NCI-H2196 treated with DMSO at 0.1 percent for 48 hours (cell line): ENCODE data around the gene CENPA.
"Not testable (repeated sequence)": the region's sequence is repeated elsewhere in the genome, so short reads cannot be mapped to it uniquely, and the experiment has no call there.

ENCODE experiments used
- DNase-seq: peaks from one replicate; lab custom pipeline; 2025; ENCODE audit not compliant: unreplicated experiment; lab: John Stamatoyannopoulos, UW

CENPA gene

DNA sequence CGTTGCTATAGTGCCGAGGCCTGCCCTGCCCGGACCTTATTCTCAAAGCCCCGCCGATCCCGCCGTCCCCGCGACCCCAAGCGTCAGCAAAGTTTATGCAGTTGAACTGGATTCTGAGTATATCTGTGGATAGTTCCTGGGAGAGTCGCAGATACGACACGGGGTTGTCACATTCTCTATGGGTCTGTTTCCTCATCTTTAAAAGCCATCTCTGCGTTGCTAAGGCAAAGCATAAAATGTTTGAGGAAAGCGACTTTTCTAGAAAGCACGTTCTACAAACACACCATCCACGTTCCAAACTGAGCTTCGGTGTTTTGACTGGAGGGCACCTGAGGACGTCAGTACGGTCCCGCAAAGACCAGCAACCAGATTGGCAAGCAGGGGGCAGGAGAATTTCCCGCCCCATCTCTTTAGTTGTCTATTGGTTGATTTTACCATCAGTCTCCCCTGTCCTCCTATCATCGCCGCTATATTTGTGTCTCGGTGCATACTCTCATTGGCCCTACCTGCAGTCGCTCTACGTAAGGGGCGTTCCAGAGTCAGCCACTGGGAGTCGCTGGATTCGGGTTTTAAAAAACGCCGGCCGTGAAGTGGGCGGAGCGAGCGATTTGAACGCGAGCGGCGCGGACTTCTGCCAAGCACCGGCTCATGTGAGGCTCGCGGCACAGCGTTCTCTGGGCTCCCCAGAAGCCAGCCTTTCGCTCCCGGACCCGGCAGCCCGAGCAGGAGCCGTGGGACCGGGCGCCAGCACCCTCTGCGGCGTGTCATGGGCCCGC, at the start of gene CENPA:
TSS of gene CENPA (plus strand) at position 626 of the 776 bp plus-strand sequence. CDS start at position 767, 141 bp downstream.
- peak; percentile 95 for DNase-seq

DNA sequence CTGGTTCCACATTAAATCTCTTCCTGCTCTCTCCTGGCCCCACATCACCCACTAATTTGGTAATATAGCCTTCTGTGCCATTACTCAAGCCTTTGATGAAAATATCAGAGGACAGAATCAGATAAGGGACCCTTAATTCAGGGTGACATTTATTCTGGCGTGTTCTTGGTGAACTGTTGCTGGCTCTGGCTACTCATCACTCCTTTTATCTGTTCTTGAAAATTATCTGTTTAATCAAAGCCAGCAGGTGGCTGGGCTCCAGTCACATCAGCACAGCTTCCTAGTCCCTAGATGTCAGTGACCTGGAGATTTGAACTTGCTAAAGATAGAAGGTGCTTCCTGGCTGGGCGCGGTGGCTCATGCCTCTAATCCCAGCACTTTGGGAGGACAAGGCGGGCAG, 48.6 kb upstream of the CENPA start:
- no peak for DNase-seq

DNA sequence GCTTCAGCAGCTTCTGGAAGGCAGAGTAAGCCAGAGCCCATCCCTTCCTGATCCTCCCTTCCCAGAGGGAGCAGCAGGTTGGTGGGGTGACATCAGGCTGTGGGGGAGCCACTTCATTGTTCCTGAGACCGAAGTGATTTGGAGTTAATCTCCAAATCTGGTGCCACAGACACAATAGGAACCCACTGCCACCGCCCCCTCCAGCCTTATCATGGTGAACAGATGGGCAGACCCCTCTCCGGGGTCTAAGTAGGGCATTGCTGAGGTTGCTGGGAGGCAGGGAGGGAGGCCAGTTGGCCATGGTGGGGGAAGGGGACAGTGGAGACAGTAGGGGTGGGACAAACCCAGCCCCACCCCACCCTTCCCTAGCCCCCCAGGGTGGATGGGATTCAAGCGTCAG, 47.4 kb upstream of the CENPA start:
- no peak for DNase-seq

DNA sequence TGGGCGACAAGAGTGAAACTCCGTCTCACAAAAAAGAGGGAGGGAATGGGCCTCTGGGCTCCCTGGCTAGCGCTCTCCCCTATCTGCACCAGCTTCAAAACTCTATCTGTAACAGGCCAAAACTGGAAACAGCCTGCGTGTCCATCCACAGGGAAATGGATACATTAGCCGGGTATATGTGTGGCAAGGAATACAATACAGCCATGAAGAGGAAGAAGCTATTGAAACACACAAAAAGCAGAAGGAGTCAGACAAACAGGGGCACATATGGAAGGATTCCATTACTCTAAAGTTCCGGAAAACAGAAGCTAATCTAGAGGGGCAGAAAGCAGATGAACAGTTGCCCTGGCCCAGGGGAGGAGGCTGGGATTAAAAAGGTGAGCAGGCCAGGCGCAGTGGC, 46.3 kb upstream of the CENPA start:
- DNase-seq, result no peak

DNA sequence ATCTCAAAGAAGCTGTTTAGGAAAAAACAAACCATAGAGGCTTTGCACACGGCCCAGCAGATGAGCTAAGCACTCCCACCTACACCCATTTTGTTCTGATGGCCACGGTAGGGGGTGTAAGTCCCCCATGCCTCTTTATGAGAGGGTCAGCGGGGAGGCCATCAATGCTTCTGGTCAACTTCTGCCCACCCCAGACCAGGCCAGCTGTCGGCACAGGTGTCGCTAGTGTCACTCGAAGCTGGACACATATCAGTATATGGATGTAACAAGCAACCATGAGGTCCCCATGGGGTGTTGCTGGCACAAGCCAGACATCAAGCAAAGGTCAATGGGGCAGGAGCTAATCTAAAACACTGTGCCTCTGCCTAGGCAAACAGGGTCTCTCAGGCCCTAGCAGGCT, 45.5 kb upstream of the CENPA start:
- DNase-seq, result no peak

DNA sequence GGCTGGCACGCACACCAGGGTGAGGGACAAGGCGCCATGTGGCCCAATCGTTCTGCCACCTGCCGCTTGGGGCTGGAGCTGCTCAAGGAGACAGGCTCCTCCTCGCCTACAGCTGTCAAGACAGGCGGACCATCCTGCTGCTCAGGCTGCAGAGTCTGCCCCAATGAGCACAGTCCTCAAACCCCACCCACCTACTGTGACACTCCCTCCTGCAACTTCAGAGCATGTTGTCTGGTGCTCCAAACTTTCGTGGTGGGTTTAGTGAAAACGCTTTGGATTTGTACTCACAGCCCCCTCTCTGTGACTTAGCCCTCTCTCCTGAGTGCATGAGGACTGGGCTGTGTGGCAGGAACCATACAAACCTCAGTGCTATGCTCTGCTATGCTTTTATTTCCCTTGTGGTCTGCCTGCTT, 45.0 kb upstream of the CENPA start:
- DNase-seq, result no peak

DNA sequence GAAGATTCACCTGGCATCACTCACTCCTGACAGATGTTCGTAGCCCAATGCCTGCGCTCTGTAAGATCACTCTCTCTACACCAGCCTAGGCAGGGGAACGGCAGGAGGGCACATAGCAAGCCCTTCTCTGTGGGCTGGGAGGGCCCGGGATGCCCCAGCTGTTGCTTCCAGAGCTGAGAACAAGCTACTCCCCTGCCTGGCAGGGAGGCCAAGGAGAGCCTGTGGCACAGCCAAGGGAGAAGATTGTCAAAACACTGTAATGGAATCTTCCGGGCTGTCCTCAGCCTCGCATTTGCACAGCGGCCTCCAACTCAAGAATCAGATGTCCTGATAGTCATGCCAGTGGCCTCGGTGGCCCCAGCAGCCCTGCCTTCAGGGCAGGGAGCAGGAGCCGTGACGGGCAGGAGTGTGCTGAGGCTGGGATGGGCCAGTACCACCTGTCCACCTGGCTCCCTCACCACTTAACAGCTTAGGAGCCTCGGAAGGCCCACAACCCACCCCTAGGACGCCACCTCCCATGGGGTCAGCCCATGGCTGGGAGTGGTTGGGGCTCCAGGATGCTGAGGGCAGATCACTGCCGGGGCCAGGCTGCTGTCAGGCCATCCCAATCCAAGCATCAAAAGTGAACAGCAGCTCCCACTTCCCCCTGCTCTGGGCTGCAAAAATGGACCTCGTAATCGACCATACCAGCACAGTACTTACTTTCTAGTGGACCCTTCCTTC, 43.6 kb upstream of the CENPA start:
- DNase-seq, result no peak

DNA sequence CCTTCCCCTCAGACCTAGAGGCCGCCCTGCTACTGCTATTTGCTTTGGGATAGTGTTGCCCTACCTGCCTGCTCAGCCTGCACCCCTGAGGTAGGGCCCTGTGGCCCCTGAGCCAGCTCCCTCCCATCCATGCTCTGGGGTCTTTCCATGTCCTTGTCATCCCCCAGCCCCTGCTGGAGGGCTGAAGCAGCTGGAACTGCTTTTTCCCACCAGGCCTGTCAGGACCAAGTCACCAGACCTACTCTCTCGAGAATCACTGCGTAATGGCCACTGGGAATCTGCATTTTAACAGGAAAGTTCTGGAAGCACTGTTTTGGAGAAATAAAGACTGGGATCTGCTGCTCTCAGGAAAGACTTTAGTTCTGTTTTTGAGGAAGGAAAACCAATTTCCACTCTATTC, 42.0 kb upstream of the CENPA start:
- DNase-seq, result no peak

DNA sequence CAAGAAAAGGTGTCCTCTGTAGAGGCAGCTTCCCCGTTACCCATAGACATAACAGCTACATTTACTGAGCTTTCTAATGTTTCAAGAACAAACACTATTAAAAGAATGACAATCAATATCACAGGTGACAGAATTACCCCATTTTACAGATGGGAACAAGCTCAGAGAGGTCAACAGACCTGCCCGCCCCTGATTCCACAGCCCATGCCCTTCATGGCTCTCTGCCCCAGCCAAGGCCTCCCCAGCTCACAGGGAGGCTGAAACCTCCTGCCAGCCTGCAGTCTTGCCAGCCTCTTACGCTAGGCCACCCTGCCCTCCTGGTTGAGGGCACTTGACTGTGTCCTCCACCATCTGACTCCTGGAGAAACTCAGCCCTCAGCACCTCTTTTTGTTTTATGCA, 40.9 kb upstream of the CENPA start:
- no peak for DNase-seq

DNA sequence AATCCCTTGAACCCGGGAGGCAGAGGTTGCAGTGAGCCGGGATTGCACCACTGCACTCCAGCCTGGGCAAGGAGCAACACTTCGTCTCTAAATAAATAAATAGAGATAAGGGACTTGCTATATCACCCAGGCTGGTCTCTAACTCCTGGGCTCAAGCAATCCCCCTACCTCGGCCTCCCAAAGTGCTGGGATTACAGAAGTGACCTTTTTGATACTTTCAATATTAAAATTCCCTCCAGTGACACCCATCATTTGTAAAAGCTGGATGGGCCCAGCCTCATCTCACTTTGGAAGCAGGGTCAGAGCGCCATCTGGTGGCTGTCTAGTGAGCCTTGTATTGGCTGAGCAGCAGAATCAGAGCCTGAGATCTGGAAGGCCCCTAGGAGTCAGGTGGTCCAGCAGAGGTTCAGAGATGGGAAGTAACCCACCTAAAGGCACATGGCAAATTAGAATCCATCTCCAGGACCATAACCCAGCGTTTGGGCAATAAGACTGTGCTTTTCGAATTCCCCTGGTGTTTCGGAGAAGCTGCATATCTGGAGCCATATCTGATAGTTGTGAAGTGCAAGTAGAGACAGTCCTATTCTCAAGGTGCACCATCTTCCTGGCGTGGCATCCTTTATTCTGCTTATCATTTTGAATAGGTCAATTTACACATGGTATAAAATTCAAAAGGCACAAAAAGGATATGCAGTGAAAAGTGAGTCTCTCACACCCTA, 40.1 kb upstream of the CENPA start:
- peak; percentile 43 for DNase-seq

DNA sequence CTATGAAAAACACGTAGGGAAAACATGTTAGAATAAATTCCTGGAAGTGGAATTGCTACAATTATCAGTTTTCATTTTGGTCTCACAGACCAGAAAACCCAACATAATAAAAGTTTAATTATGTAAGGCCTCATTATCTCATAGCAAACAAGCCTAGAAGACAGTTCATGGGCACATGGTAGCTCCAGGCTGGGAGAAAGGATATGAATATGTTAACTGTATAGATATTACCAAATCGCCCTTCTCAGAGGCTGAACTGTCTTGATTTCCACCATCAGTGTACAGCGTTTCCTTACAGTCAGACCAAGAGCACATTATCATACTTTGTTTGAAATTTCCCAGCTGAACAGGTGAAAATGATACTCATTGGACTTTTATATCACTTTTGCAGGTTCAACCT, 38.9 kb upstream of the CENPA start:
- no peak for DNase-seq

DNA sequence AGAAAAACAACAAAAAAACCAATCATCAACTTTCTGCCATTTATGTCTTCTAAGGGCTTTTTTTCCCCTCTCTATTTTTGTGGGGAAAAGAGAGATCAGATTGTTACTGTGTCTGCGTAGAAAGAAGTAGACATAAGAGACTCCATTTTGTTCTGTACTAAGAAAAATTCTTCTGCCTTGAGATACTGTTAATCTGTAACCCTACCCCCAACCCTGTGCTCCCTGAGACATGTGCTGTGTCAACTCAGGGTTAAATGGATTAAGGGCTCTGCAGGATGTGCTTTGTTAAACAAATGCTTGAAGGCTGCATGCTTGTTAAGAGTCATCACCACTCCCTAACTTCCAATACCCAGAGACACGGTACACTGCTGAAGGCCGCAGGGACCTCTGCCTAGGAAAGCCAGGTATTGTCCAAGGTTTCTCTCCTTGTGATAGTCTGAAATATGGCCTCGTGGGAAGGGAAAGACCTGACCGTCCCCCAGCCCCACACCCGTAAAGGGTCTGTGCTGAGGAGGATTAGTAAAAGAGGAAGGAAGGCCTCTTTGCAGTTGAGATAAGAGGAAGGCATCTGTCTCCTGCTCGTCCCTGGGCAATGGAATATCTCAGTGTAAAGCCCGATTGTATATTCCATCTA, 36.0 kb upstream of the CENPA start:
- DNase-seq, result not testable (repeated sequence)

DNA sequence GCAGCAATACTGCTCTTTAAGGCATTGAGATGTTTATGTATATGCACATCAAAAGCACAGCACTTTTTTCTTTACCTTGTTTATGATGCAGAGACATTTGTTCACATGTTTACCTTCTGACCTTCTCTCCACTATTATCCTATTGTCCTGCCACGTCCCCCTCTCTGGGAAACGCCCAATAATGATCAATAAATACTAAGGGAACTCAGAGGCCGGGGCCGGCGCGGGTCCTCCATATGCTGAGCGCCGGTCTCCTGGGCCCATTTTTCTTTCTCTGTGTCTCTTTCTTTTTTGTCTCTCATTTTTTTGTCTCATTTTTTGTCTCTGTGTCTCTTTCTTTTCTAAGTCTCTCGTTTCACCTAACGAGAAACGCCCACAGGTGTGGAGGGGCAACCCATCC, 35.4 kb upstream of the CENPA start:
- not testable (repeated sequence) for DNase-seq

DNA sequence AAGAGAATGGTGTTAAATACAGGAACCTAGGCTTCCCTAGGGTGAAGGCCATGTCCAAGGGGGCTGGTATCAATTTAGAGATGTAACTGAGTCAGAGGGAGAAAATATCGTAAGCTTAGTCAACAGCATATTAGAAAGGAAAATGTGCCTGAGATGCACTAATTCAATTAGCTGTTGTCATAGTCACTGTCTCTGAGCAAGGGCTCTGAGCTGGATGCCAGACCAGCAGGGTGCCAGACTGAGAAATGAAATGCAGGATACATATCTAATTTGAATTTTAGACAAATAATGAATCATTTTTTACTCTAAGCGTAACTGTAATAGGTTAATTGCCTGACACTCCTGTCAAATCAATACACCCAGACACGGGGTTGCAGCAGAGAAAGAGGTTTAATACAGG, 33.2 kb upstream of the CENPA start:
- no peak for DNase-seq

DNA sequence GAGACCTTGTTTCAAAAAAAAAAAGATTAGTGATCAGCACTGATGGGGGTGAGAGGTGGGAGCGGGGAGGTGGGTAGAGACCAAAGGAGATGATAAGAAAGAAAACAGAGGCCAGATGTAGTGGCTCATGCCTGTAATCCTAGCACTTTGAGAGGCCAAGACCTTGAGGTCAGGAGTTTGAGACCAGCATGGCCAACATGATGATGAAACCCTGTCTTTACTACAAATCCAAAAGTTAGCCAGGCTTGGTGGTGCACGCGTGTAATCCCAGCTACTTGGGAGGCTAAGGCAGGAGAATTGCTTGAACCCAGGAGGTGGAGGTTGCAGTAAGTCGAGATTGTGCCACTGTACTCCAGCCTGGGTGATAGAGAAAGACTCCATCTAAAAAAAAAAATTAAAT, 31.3 kb upstream of the CENPA start:
- DNase-seq, result no peak

DNA sequence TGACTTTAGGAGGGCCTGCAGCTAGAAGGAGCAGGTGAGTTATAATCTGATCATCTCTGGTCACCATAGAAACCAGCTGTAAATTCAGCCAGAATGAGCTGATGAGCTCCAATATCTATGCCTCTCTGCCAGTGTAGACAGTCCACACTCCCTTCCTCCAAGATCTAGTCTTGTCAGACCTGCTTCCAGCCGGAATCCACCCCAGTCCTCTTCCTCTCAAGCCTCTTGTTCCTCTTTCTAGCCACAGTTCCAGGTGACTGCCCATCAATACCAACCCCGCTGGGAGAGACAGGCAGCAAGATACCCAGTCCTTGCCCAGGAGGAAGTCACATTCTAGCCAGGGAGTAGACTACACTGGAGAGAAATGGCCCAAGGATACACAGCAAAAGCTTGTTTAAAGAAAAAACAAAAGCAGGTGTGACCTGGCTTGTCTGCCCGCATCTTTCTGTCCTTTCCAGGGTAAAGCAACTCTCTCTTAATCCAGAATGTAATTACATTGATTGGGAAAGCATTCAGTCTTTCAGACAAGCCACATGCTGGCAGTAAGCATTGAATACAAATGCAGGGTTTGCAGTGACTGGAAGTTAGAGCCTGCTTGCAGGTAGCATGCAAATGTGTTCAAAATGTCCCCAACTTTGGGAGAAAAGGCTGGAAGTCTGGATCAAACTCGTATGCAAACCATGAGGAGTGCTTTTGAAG, 30.7 kb upstream of the CENPA start:
- DNase-seq, result no peak

DNA sequence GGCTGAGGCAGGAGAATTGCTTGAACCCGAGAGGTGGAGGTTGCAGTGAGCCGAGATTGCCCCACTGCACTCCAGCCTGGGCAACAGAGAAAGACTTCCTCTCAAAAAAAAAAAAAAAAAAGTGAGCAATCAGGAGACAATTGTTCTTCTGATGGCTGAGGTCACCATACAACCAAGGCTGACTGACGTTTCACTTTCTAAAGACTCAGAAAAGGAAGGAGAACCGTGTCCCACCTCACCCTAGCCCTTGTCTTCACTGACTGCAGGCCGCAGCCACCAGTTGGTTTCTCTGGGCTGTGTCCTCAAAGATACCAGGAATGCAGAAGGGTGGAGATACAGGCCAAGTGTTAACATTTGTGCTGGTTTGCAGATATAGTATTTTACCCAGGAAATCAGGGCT, 29.5 kb upstream of the CENPA start:
- no peak for DNase-seq

DNA sequence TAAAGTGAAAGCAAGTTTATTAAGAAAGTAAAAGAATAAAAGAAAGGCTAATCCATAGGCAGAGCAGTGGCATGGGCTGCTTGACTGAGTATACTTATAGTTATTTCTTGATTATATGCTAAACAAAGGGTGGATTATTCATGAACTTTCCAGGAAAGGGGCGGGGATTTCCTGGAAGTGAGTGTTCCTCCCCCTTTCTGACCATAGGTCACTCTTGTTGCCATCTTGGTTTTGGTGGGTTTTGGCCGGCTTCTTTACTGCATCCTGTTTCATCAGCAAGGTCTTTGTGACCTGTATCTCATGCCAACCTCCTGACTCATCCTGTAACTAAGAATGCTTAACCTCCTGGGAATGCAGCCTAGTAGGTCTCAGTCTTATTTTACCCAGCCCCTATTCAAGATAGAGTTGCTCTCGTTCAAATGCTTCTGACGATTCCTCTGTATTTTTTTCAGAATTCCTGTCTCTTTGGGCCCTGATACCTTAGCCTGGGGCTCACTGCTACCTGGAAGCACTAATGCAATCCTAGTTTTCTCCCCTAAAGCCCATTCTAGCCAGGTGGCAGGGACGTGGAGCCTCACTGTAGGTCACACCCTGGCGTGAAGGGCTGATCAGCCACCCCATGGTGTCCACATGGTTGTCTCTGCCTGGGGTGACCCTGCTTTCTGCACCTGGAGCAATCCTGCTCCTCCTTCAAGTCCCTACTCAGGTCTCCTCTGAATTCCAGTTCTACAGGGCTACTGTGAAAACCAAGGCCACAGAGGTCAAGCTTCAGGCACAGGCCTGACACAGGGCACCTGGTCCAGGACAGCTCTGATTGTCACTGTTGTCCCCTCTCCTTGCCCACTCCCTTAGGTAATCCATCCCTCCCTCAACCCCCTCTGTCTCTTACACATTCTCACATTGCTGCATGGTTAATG, 27.7 kb upstream of the CENPA start:
- DNase-seq, result peak; percentile 41

DNA sequence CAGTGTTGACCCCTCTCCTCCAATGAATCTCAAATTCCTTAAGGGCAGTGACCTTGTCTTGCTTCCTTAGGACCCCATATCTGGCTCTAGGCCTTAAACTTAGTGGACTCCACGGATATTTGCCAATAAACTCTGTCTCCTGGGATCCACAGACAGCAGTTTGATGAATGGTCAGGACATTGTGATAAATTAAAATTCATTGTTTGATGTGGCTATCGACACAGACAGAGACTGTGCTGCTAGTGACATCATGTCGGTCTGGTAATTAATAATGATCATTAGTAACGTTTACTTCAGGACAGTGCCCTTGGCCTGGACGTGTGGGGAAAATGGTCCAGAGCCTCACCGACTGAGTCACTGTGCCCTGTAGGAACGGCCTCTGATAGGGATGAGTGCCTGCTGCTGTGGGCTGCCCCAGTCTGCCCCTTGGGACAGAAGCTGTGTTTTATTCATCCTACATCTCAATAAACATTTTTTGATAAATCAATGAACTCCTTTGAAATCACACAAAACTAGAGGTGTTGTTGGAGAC, 27.0 kb upstream of the CENPA start:
- DNase-seq, result no peak

DNA sequence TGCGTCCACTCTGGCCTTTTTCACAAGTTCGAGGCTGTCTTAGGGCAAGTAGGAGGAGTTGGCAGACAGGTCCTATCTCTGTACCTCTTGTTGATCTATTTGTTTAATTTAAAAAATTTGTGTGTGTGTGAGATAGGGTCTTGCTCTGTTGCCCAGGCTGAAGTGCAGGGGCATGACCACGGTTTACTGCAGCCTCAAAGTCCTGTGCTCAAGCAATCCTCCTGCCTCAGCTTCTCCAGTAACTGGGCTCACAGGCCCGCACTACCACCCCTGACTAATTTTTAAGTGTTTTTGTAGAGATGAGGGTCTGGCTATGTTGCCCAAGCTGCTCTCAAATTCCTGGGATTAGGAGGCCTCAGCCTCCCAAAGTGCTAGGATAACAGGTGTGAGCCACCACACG, 26.0 kb upstream of the CENPA start:
- DNase-seq, result no peak
